A673 (cell line): ENCODE measurements around the gene ZBTB20.

Experiments
- EZH2 ChIP-seq: fragments of 200-600 bp; sonication (generic); IDR thresholded peaks from 2 replicates; pipeline ENCODE4 v1.6.1; 2017; ENCODE audit warnings: borderline replicate concordance, low read depth, mild to moderate bottlenecking, mixed read lengths, antibody characterized with exemption, low read length; ENCODE audit not compliant: poor library complexity, severe bottlenecking
- TF ChIP-seq, protein P1 (sequence below): fragments of 300-800, 200-600 bp; sonication (generic); conservative IDR thresholded peaks from 2 replicates; pipeline ENCODE4 v1.5.1; 2017; ENCODE audit warnings: low read depth, mild to moderate bottlenecking, antibody characterized with exemption, low read length, moderate library complexity, mixed read lengths

DNA sequence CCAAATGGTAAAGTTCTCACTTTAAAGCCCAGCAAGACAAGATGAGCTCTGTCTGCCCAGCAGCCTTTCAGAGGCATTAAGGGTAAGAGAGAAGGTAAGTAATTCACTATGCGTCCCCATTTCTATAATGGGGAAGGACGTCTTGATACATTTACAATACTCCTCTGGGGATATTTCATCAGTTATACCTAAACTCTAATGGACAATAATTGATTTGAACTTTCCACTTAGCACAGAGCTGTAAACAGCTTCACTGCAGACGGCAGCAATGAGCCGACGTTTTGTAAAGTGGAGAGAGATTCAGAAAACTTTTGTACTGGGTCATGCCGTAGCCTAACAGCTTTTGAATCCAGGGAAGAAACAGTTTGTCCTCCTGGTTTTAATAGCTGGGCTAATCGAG lies 725.9 kb downstream of the ZBTB20 start:
- no peak for TF ChIP-seq EZH2
- TF ChIP-seq, protein P1, sequence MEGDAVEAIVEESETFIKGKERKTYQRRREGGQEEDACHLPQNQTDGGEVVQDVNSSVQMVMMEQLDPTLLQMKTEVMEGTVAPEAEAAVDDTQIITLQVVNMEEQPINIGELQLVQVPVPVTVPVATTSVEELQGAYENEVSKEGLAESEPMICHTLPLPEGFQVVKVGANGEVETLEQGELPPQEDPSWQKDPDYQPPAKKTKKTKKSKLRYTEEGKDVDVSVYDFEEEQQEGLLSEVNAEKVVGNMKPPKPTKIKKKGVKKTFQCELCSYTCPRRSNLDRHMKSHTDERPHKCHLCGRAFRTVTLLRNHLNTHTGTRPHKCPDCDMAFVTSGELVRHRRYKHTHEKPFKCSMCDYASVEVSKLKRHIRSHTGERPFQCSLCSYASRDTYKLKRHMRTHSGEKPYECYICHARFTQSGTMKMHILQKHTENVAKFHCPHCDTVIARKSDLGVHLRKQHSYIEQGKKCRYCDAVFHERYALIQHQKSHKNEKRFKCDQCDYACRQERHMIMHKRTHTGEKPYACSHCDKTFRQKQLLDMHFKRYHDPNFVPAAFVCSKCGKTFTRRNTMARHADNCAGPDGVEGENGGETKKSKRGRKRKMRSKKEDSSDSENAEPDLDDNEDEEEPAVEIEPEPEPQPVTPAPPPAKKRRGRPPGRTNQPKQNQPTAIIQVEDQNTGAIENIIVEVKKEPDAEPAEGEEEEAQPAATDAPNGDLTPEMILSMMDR = no peak
